CD4-positive, CD25-positive, alpha-beta regulatory T cell (primary cell): ENCODE results near the gene SLC38A2. TPM values are rescaled to one million over a fixed set of nuclear protein-coding genes. Genes with fewer than 3 reads are reported as not detected.

Source experiments
- ATAC-seq, 2 donors: fragments of 150-1000 bp; cut with Tn5 transposase; one replicate each; pipeline ENCODE4 v1.10.0; 2021; ENCODE audit warnings: low read depth in 2 of 2, moderate number of reproducible peaks in 2 of 2, moderate library complexity in 1 of 2
- DNase-seq, 3 donors: peaks; one replicate each; pipeline versions ENCODE4 v3.0.0 to v3.0.0-alpha.2; 2012 to 2022; ENCODE audit warnings: mixed read lengths in 1 of 3
- H3K27ac ChIP-seq: one replicate; pipeline ENCODE4 v1.7.0; 2013; ENCODE audit warnings: mild to moderate bottlenecking, low read length; ENCODE audit not compliant: insufficient read depth, poor library complexity, severe bottlenecking
- H3K27me3 ChIP-seq: one replicate; pipeline ENCODE4 v1.7.0; 2013; ENCODE audit warnings: low read length; ENCODE audit not compliant: control insufficient read depth, insufficient read depth
- H3K36me3 ChIP-seq: one replicate; pipeline ENCODE4 v1.7.0; 2013; ENCODE audit warnings: mild to moderate bottlenecking, low read length, moderate library complexity; ENCODE audit not compliant: control insufficient read depth, insufficient read depth
- H3K4me1 ChIP-seq: 2 replicates; pipeline ENCODE4 v1.7.0; 2013; ENCODE audit warnings: mild to moderate bottlenecking, low read length; ENCODE audit not compliant: insufficient read depth, control insufficient read depth, poor library complexity, severe bottlenecking
- H3K4me3 ChIP-seq: one replicate; pipeline ENCODE4 v1.7.0; 2013; ENCODE audit warnings: low read depth, mild to moderate bottlenecking, low read length, moderate library complexity
- H3K9me3 ChIP-seq, 2 experiments: 1 replicate in 1 of 2; 2 replicates in 1 of 2; pipeline ENCODE4 v1.7.0; 2013; ENCODE audit warnings: low read length in 2 of 2, mild to moderate bottlenecking in 1 of 2, moderate library complexity in 1 of 2; ENCODE audit not compliant: control insufficient read depth in 2 of 2
- H3K27ac Mint-ChIP-seq, 3 donors: one replicate each; pipeline ENCODE4 v1.8.0; 2020 to 2022; ENCODE audit warnings: mild to moderate bottlenecking in 3 of 3, mixed read lengths in 3 of 3, moderate library complexity in 2 of 3
- H3K27me3 Mint-ChIP-seq: one replicate; pipeline ENCODE4 v1.8.0; 2022; ENCODE audit warnings: mild to moderate bottlenecking, mixed read lengths
- H3K36me3 Mint-ChIP-seq: one replicate; pipeline ENCODE4 v1.8.0; 2020; ENCODE audit warnings: mixed read lengths
- H3K4me1 Mint-ChIP-seq, 4 donors: one replicate each; pipeline ENCODE4 v1.8.0; 2020 to 2022; ENCODE audit warnings: mixed read lengths in 4 of 4, mild to moderate bottlenecking in 1 of 4
- H3K4me3 Mint-ChIP-seq, 4 donors: one replicate each; pipeline ENCODE4 v1.8.0; 2020 to 2022; ENCODE audit warnings: mild to moderate bottlenecking in 4 of 4, mixed read lengths in 4 of 4, moderate library complexity in 3 of 4
- H3K9me3 Mint-ChIP-seq, 7 donors: one replicate each; pipeline ENCODE4 v1.8.0; 2020 to 2022; ENCODE audit warnings: mixed read lengths in 7 of 7, mild to moderate bottlenecking in 3 of 7, moderate library complexity in 2 of 7
- polyA plus RNA-seq, 4 donors: library from polyadenylated mRNA; unstranded; fragments of 300-500 nt; fragmentation: Illumina TruSeq; gene quantifications; one replicate each; pipeline ENCODE4 v1.2.3, GENCODE V29; 2021
- total RNA-seq: library from RNA; stranded (reverse); gene quantifications from one replicate; pipeline ENCODE4 v1.2.3, GENCODE V29; 2022

SLC38A2 gene
- total RNA-seq (186 TPM), polyA plus RNA-seq (100 to 1,000 TPM in 1 of 4 donors, 10 to 100 TPM in 3; 53.0 to 110 (median 80.1) TPM)

- Histone ChIP-seq H3K27ac (peak within 1 kb of the TSS; percentile 91), H3K4me3 (peak within 1 kb of the TSS; percentile 96), H3K27me3 (no peaks in the 10 kb centered on the region), H3K9me3 (no peaks in the 10 kb centered on the region), H3K4me1 (peaks cover 52% of the 10 kb centered on the region), H3K36me3 (peaks cover 32% of the 10 kb centered on the region)
- DNase-seq = peak; percentile 95 to 96 (median 96)
- H3K27me3 Mint-ChIP-seq = peaks cover 16% of the 10 kb centered on the region
- ATAC-seq = peak; percentile 94
- peaks cover 0 to 2% (median 0%) of the 10 kb centered on the region in 7 donors for H3K9me3 Mint-ChIP-seq
- H3K27ac Mint-ChIP-seq = peak within 1 kb of the TSS; percentile 90 to 99 (median 97)
- H3K4me1 Mint-ChIP-seq = peaks cover 15 to 64% (median 49%) of the 10 kb centered on the region in 4 donors
- H3K4me3 Mint-ChIP-seq = peak within 1 kb of the TSS; percentile 94 to 100 (median 98)
- peaks cover 19% of the 10 kb centered on the region for H3K36me3 Mint-ChIP-seq
Measured at GRCh38 chr12:46372544-46373300, at the start of gene SLC38A2. TSS of gene SLC38A2 (minus strand) at chr12:46372773. CDS start at chr12:46371293, 1,480 bp downstream.

- DNase-seq = no peak
- Mint-ChIP-seq H3K4me3 (no peak overlapping the region), H3K4me1 (peaks cover 0 to 5% (median 0%) of the 10 kb centered on the region in 4 donors), H3K36me3 (peaks cover 13% of the 10 kb centered on the region), H3K9me3 (peaks cover 0 to 24% (median 7%) of the 10 kb centered on the region in 7 donors), H3K27me3 (peaks cover 5% of the 10 kb centered on the region), H3K27ac (no peak overlapping the region)
- H3K9me3 ChIP-seq = peaks cover 0 to 5% of the 10 kb centered on the region in 2 experiments
- no peaks in the 10 kb centered on the region for H3K36me3 ChIP-seq
- no peaks in the 10 kb centered on the region for H3K27me3 ChIP-seq
- H3K4me3 ChIP-seq = no peak overlapping the region
- no peak overlapping the region for H3K27ac ChIP-seq
- H3K4me1 ChIP-seq = no peaks in the 10 kb centered on the region
- ATAC-seq = no peak
Measured at GRCh38 chr12:46419675-46420074, 47.1 kb upstream of the SLC38A2 start.

DNA sequence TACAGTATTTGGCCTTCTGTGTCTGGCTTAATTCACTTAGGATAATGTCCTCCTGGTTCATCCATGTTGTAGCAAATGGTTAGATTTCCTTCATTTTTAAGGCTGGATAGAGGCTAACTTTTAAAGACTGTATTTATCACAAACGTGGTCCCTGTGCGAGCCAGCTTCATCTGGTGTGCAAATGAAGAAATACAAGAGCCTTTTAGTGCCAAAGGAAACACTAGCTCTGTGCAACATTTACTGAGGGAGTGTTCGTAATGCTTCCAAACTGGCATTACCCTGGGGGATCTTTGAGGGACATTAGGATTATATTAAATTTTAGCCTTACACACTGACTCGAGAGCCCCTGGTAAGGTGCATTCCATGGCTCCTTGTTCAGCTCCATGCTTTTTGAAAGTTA, 43.0 kb upstream of the SLC38A2 start:
- Mint-ChIP-seq H3K4me3 (no peak overlapping the region), H3K9me3 (peaks cover 0 to 17% (median 3%) of the 10 kb centered on the region in 7 donors), H3K36me3 (peaks cover 7% of the 10 kb centered on the region), H3K27ac (no peak overlapping the region), H3K4me1 (peaks cover 0 to 5% (median 0%) of the 10 kb centered on the region in 4 donors), H3K27me3 (peaks cover 13% of the 10 kb centered on the region)
- Histone ChIP-seq H3K4me1 (no peaks in the 10 kb centered on the region), H3K36me3 (no peaks in the 10 kb centered on the region), H3K27me3 (no peaks in the 10 kb centered on the region), H3K4me3 (no peak overlapping the region), H3K9me3 (peaks cover 0 to 5% of the 10 kb centered on the region in 2 experiments), H3K27ac (no peak overlapping the region)
- DNase-seq (no peak), ATAC-seq (no peak)

GRCh38 chr12:46414591-46415268, 42.2 kb upstream of the SLC38A2 start:
- H3K4me3 ChIP-seq = no peak overlapping the region
- peaks cover 0 to 5% (median 0%) of the 10 kb centered on the region in 4 donors for H3K4me1 Mint-ChIP-seq
- no peak overlapping the region for H3K4me3 Mint-ChIP-seq
- peaks cover 13% of the 10 kb centered on the region for H3K27me3 Mint-ChIP-seq
- H3K36me3 ChIP-seq = no peaks in the 10 kb centered on the region
- H3K27me3 ChIP-seq = peaks cover 2% of the 10 kb centered on the region
- H3K27ac Mint-ChIP-seq = no peak overlapping the region
- no peaks in the 10 kb centered on the region for H3K4me1 ChIP-seq
- H3K36me3 Mint-ChIP-seq = peaks cover 2% of the 10 kb centered on the region
- H3K9me3 Mint-ChIP-seq = peaks cover 0 to 11% (median 1%) of the 10 kb centered on the region in 7 donors
- no peak overlapping the region for H3K27ac ChIP-seq
- no peak for DNase-seq
- peaks cover 0 to under 1% of the 10 kb centered on the region in 2 experiments for H3K9me3 ChIP-seq
- ATAC-seq = no peak

DNA sequence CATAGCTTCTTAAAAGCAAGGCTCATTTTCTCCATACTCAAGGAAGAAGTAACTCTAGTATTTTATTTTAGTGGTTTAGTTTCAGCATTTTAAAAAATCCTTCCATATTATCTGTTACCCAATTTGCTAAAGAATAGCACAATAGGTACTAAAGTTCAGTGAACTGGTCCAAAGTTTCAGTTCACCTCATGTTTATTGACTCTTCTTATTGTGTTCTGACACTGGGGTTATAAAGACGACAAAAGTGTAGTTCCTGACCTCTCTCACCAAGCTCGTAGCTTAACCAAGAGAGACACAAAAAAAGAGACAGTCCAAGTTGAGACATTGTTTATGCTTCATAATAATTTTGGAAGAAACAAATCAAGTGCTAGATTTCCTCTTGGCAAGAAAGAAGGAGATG, 40.8 kb upstream of the SLC38A2 start:
- H3K27me3 ChIP-seq = peaks cover 2% of the 10 kb centered on the region
- peaks cover 13% of the 10 kb centered on the region for H3K27me3 Mint-ChIP-seq
- no peak for ATAC-seq
- no peaks in the 10 kb centered on the region for H3K9me3 ChIP-seq
- DNase-seq = no peak
- H3K4me3 ChIP-seq = no peak overlapping the region
- H3K36me3 Mint-ChIP-seq = no peaks in the 10 kb centered on the region
- H3K4me3 Mint-ChIP-seq = no peak overlapping the region
- H3K27ac Mint-ChIP-seq = no peak overlapping the region
- no peak overlapping the region for H3K27ac ChIP-seq
- no peaks in the 10 kb centered on the region for H3K4me1 Mint-ChIP-seq
- H3K36me3 ChIP-seq = no peaks in the 10 kb centered on the region
- peaks cover 0 to 3% (median 0%) of the 10 kb centered on the region in 7 donors for H3K9me3 Mint-ChIP-seq
- no peaks in the 10 kb centered on the region for H3K4me1 ChIP-seq

- H3K27ac ChIP-seq = no peak overlapping the region
- Mint-ChIP-seq H3K36me3 (no peaks in the 10 kb centered on the region), H3K27ac (no peak overlapping the region), H3K4me3 (no peak overlapping the region), H3K4me1 (peaks cover 0 to under 1% (median 0%) of the 10 kb centered on the region in 4 donors), H3K27me3 (peaks cover 13% of the 10 kb centered on the region), H3K9me3 (peaks cover 0 to 1% (median 0%) of the 10 kb centered on the region in 7 donors)
- H3K4me1 ChIP-seq = no peaks in the 10 kb centered on the region
- no peaks in the 10 kb centered on the region for H3K9me3 ChIP-seq
- H3K4me3 ChIP-seq = no peak overlapping the region
- no peaks in the 10 kb centered on the region for H3K36me3 ChIP-seq
- ATAC-seq = no peak
- H3K27me3 ChIP-seq = peaks cover 2% of the 10 kb centered on the region
- DNase-seq = no peak
Measured at GRCh38 chr12:46412857-46413256, 40.3 kb upstream of the SLC38A2 start.

GRCh38 chr12:46410495-46410894, 37.9 kb upstream of the SLC38A2 start:
- Histone ChIP-seq H3K27me3 (peaks cover 2% of the 10 kb centered on the region), H3K9me3 (no peaks in the 10 kb centered on the region), H3K4me3 (no peak overlapping the region), H3K4me1 (no peaks in the 10 kb centered on the region), H3K27ac (no peak overlapping the region), H3K36me3 (no peaks in the 10 kb centered on the region)
- Mint-ChIP-seq H3K27ac (no peak overlapping the region), H3K27me3 (peaks cover 13% of the 10 kb centered on the region), H3K9me3 (peaks cover 0 to 1% (median 0%) of the 10 kb centered on the region in 7 donors), H3K36me3 (peaks cover 3% of the 10 kb centered on the region), H3K4me3 (no peak overlapping the region), H3K4me1 (peaks cover 0 to 4% (median under 1%) of the 10 kb centered on the region in 4 donors)
- ATAC-seq (no peak), DNase-seq (no peak)
